ENCODE results near the gene ARAP1. TPM values are rescaled to one million over a fixed set of nuclear protein-coding genes. Genes with fewer than 3 reads are reported as not detected.

ARAP1 gene
- polyA plus RNA-seq, 1 donor (not counting 4 experiments of a cell fraction or from before 2014, with no cell fraction given): 32.8 TPM

GRCh38 chr11:72655896-72656464 is 96.2 kb downstream of the ARAP1 start:
- dilution Hi-C loops (cut with MboI; ENCODE audit: extremely low pct_ligation_motif_present, low sequenced_read_pairs): no loop called here
- no peaks in the 10 kb centered on the region for H3K9me3 ChIP-seq (ENCODE audit: control insufficient read depth, low read depth, low read length)
- H3K79me2 ChIP-seq (ENCODE audit: control insufficient read depth, insufficient read depth, low read length): no peaks in the 10 kb centered on the region
- no peak overlapping the region for H3K4me3 ChIP-seq (ENCODE audit: control insufficient read depth in 2 of 3, extremely low read depth in 1 of 3, insufficient read depth in 2 of 3, low read depth in 1 of 3, low read length in 3 of 3)
- no peaks in the 10 kb centered on the region for H4K20me1 ChIP-seq (ENCODE audit: control insufficient read depth, extremely low read depth, insufficient read depth, low read length)
- FAIRE-seq (no peak), DNase-seq (ENCODE audit: low read depth, low spot score) (no peak)
- no peaks in the 10 kb centered on the region for H3K4me1 ChIP-seq (ENCODE audit: control insufficient read depth, extremely low read depth, insufficient read depth, low read length)
- no peaks in the 10 kb centered on the region for H3K36me3 ChIP-seq (ENCODE audit: control insufficient read depth in 2 of 2, extremely low read depth in 1 of 2, insufficient read depth in 2 of 2, low read length in 2 of 2)
- no peak overlapping the region for H3K9ac ChIP-seq (ENCODE audit: control insufficient read depth, extremely low read depth, insufficient read depth, low read length)
- no peak overlapping the region for H3K27ac ChIP-seq (ENCODE audit: control insufficient read depth, insufficient read depth, low read length)
- no peak overlapping the region for H3K4me2 ChIP-seq (ENCODE audit: control insufficient read depth, extremely low read depth, insufficient read depth, low read depth, low read length)
- H3K9me1 ChIP-seq (ENCODE audit: control insufficient read depth, extremely low read depth, insufficient read depth, low read length): no peaks in the 10 kb centered on the region
- H2AFZ ChIP-seq (ENCODE audit: control insufficient read depth, low read length): no peak overlapping the region
- TF ChIP-seq, protein P1, sequence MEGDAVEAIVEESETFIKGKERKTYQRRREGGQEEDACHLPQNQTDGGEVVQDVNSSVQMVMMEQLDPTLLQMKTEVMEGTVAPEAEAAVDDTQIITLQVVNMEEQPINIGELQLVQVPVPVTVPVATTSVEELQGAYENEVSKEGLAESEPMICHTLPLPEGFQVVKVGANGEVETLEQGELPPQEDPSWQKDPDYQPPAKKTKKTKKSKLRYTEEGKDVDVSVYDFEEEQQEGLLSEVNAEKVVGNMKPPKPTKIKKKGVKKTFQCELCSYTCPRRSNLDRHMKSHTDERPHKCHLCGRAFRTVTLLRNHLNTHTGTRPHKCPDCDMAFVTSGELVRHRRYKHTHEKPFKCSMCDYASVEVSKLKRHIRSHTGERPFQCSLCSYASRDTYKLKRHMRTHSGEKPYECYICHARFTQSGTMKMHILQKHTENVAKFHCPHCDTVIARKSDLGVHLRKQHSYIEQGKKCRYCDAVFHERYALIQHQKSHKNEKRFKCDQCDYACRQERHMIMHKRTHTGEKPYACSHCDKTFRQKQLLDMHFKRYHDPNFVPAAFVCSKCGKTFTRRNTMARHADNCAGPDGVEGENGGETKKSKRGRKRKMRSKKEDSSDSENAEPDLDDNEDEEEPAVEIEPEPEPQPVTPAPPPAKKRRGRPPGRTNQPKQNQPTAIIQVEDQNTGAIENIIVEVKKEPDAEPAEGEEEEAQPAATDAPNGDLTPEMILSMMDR (optimal IDR thresholded peaks at IDR 0.05 in 1 of 3, IDR thresholded peaks at IDR 0.05 in 1 of 3, conservative IDR thresholded peaks at IDR 0.05 in 1 of 3; ENCODE audit: extremely low read depth in 1 of 3, insufficient read depth in 2 of 3, low read length in 3 of 3): no peak
- TF ChIP-seq EZH2 (IDR thresholded peaks at IDR 0.05; ENCODE audit: low read length): no peak
- peaks cover 38% of the 10 kb centered on the region for H3K27me3 ChIP-seq (ENCODE audit: control insufficient read depth, extremely low read depth, insufficient read depth, low read length)

DNA sequence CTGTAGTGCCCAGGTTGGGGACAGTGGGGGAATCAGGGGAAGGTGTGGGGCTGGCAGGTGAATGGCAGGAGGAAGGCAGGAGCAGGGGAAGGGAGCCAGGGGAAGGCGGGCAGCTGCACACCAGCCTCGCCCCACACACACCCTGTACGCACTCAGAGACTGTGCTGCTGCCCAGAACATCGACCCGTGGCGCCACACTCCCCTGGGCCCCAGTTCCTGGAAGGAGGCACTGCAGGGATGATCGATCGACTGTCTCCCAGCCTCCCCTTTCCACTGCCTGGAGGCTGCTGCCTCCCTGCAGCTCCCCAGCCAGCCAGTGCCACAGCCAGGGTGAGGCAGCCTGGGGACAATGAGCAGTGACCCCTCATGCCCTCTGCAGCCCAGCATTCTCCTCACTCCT is 97.2 kb downstream of the ARAP1 start:
- H2AFZ ChIP-seq (ENCODE audit: control insufficient read depth, low read length): no peak overlapping the region
- no peak for TF ChIP-seq EZH2 (IDR thresholded peaks at IDR 0.05; ENCODE audit: low read length)
- TF ChIP-seq, protein P1 (optimal IDR thresholded peaks at IDR 0.05 in 1 of 3, IDR thresholded peaks at IDR 0.05 in 1 of 3, conservative IDR thresholded peaks at IDR 0.05 in 1 of 3; ENCODE audit: extremely low read depth in 1 of 3, insufficient read depth in 2 of 3, low read length in 3 of 3): no peak
- no peaks in the 10 kb centered on the region for H3K9me3 ChIP-seq (ENCODE audit: control insufficient read depth, low read depth, low read length)
- no peaks in the 10 kb centered on the region for H3K4me1 ChIP-seq (ENCODE audit: control insufficient read depth, extremely low read depth, insufficient read depth, low read length)
- no peak overlapping the region for H3K9ac ChIP-seq (ENCODE audit: control insufficient read depth, extremely low read depth, insufficient read depth, low read length)
- no peak overlapping the region for H3K4me2 ChIP-seq (ENCODE audit: control insufficient read depth, extremely low read depth, insufficient read depth, low read depth, low read length)
- H3K27ac ChIP-seq (ENCODE audit: control insufficient read depth, insufficient read depth, low read length): no peak overlapping the region
- no peaks in the 10 kb centered on the region for H3K36me3 ChIP-seq (ENCODE audit: control insufficient read depth in 2 of 2, extremely low read depth in 1 of 2, insufficient read depth in 2 of 2, low read length in 2 of 2)
- H3K27me3 ChIP-seq (ENCODE audit: control insufficient read depth, extremely low read depth, insufficient read depth, low read length): peaks cover 34% of the 10 kb centered on the region
- dilution Hi-C loops (cut with MboI; ENCODE audit: extremely low pct_ligation_motif_present, low sequenced_read_pairs): no loop called here
- no peaks in the 10 kb centered on the region for H4K20me1 ChIP-seq (ENCODE audit: control insufficient read depth, extremely low read depth, insufficient read depth, low read length)
- FAIRE-seq: no peak
- no peak overlapping the region for H3K4me3 ChIP-seq (ENCODE audit: control insufficient read depth in 2 of 3, extremely low read depth in 1 of 3, insufficient read depth in 2 of 3, low read depth in 1 of 3, low read length in 3 of 3)
- no peaks in the 10 kb centered on the region for H3K79me2 ChIP-seq (ENCODE audit: control insufficient read depth, insufficient read depth, low read length)
- no peak for DNase-seq (ENCODE audit: low read depth, low spot score)
- no peaks in the 10 kb centered on the region for H3K9me1 ChIP-seq (ENCODE audit: control insufficient read depth, extremely low read depth, insufficient read depth, low read length)
